HG02840 (cell line): ENCODE measurements around the gene GABBR1.
A peak's percentile ranks its signal among the peaks of the same experiment; 100 is the strongest.

Experiments
- ATAC-seq: cut with Tn5 transposase; IDR thresholded peaks from one replicate; pipeline ENCODE4 v1.9.1; 2021; ENCODE audit warnings: mild to moderate bottlenecking, moderate library complexity, moderate number of reproducible peaks; ENCODE audit not compliant: unreplicated experiment, low FRiP score

GABBR1 gene

GRCh38 chr6:29577544-29577943 lies 55.4 kb downstream of the GABBR1 start:
- ATAC-seq, result no peak

- ATAC-seq, result no peak
These were observed 56.9 kb downstream of the GABBR1 start for GRCh38 chr6:29576056-29576455.

- no peak for ATAC-seq
These were observed 65.0 kb downstream of the GABBR1 start for GRCh38 chr6:29567991-29568390.

GRCh38 chr6:29567541-29567940 lies 65.4 kb downstream of the GABBR1 start:
- no peak for ATAC-seq

- ATAC-seq, result no peak
These were observed 66.1 kb downstream of the GABBR1 start for GRCh38 chr6:29566856-29567255.

- ATAC-seq, result no peak
These were observed 68.1 kb downstream of the GABBR1 start for GRCh38 chr6:29564875-29565274.

- ATAC-seq, result no peak
These were observed 69.5 kb downstream of the GABBR1 start for GRCh38 chr6:29563435-29563965.

- no peak for ATAC-seq
These were observed 71.3 kb downstream of the GABBR1 start for GRCh38 chr6:29561606-29562181.

- ATAC-seq, result no peak
These were observed 71.9 kb downstream of the GABBR1 start for GRCh38 chr6:29561091-29561490.

- ATAC-seq, result no peak
These were observed 73.3 kb downstream of the GABBR1 start, which contains the start of gene UBD for GRCh38 chr6:29559524-29560287. Gene UBD, minus strand, starts transcription at chr6:29559732. Its CDS starts 31 bp downstream, at chr6:29559701.

GRCh38 chr6:29558439-29559079 lies 74.4 kb downstream of the GABBR1 start:
- ATAC-seq, result no peak

GRCh38 chr6:29557320-29557719 lies 75.7 kb downstream of the GABBR1 start:
- no peak for ATAC-seq

- ATAC-seq, result no peak
These were observed 78.2 kb downstream of the GABBR1 start for GRCh38 chr6:29554764-29555163.

- ATAC-seq, result no peak
These were observed 79.5 kb downstream of the GABBR1 start for GRCh38 chr6:29553268-29554057.

- ATAC-seq, result peak; percentile 74
These were observed 80.4 kb downstream of the GABBR1 start for GRCh38 chr6:29552512-29553051.

- ATAC-seq, result no peak
These were observed 85.4 kb downstream of the GABBR1 start for GRCh38 chr6:29547573-29547972.

GRCh38 chr6:29537714-29538403 lies 95.1 kb downstream of the GABBR1 start:
- ATAC-seq, result no peak

- no peak for ATAC-seq
These were observed 100.5 kb downstream of the GABBR1 start for GRCh38 chr6:29532320-29532951.

- no peak for ATAC-seq
These were observed 101.3 kb downstream of the GABBR1 start for GRCh38 chr6:29531668-29532067.
